Measurements from ENCODE around the gene TMEM14B. TPM values are rescaled to one million over a fixed set of nuclear protein-coding genes. Genes with fewer than 3 reads are reported as not detected.
A peak's percentile ranks its signal among the peaks of the same experiment; 100 is the strongest.

TMEM14B gene
- total RNA-seq, 1 experiment from 2014 or later, result 168 TPM

DNA sequence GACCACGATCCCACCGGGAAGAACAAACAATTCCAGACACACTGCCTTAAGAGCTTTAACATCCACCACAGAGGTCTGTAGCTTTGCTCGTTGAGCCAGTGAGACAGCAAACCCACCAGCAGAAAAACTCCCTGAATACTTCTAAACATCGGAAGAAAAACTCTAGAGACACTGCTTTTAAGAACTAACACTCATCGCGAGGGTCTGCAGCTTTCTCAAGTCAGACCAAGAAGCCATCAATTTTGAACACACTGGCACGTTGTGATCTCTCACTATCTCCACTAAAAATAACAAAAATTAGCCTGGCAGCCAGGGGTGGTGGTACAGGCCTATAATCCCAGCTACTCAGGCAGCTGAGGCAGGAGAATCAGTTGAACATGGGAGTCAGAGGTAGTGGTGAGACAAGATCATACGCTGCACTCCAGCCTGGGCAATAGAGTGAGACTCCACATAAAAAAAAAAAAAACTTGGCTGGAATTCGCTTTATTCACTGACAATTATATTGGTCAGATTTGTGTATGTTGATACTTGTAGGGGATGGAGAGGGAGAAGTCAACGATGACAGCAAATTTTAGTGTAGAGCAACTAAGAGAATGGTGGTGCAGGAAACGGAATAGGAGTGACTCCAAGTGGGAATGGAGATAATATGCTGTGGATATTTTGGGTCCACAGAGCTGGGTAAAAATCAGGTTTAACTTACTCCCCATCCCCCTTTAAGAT lies 25.6 kb upstream of the TMEM14B start:
- Histone ChIP-seq H3K4me3 (peak overlapping the region; percentile 96), H3K4me2 (peak overlapping the region; percentile 90), H3F3A (ENCODE audit: insufficient read depth, low read depth) (peaks cover 10% of the 10 kb centered on the region; the same call in 1 of the 2 replicates), H3K27ac (peak overlapping the region; percentile 85), H4K20me1 (ENCODE audit: insufficient read depth) (no peaks in the 10 kb centered on the region), H2AFZ (peak overlapping the region; percentile 76), H3K4me1 (replicated peaks; ENCODE audit: insufficient read depth) (0 out of 2 replicates have a peak, but pooled peaks cover 10% of the 10 kb centered on the region), H3K79me2 (ENCODE audit: low read depth) (peaks cover 14% of the 10 kb centered on the region), H3K27me3 (ENCODE audit: insufficient read depth, low read depth) (no peaks in the 10 kb centered on the region), H3K36me3 (ENCODE audit: low read depth) (no peaks in the 10 kb centered on the region), H3K9me2 (ENCODE audit: insufficient read depth) (no peaks in the 10 kb centered on the region), H3K9me3 (ENCODE audit: insufficient read depth, low read depth) (no peaks in the 10 kb centered on the region)
- POLR2A ChIA-PET (ENCODE audit: unreplicated experiment), result interaction anchor here (0.5 to 1.2 kb wide), 12 partner anchors 11 to 288 kb away, joined by 3 to 15 read pairs (median 4); partner anchors contain the start of genes C6orf52, MAK, PAK1IP1 and TMEM14B
- TF ChIP-seq CTCF (conservative IDR thresholded peaks at IDR 0.05) (no peak), EZH2 (IDR thresholded peaks at IDR 0.05; ENCODE audit: low read depth) (no peak)
- BruUV-seq (replicated peaks), result TSS peak; percentile 35
- intact Hi-C loops (cut with micrococcal nuclease; ENCODE audit: unreplicated experiment), result loop anchor here (1.0 to 10.0 kb wide), 4 partner anchors 25 to 207 kb away; partner anchors contain the start of genes C6orf52, PAK1IP1 and TMEM14B
- CTCF ChIA-PET, result interaction anchor here (0.5 to 1.2 kb wide), 4 partner anchors 22 to 220 kb away, joined by 4 to 7 read pairs (median 6); partner anchors contain the start of gene TMEM14B
- DNase-seq, result no peak

- BruUV-seq (replicated peaks), result no TSS peak
Measured at GRCh38 chr6:10722570-10722819, 25.1 kb upstream of the TMEM14B start.

More at GRCh38 chr6:10722570-10722819, 25.1 kb upstream of the TMEM14B start:
- Histone ChIP-seq H3K4me3 (peak overlapping the region; percentile 96), H3K27me3 (ENCODE audit: insufficient read depth, low read depth) (no peaks in the 10 kb centered on the region), H3K79me2 (ENCODE audit: low read depth) (peaks cover 14% of the 10 kb centered on the region), H3F3A (ENCODE audit: insufficient read depth, low read depth) (peaks cover 10% of the 10 kb centered on the region; the same call in 1 of the 2 replicates), H3K9me2 (ENCODE audit: insufficient read depth) (no peaks in the 10 kb centered on the region), H3K36me3 (ENCODE audit: low read depth) (no peaks in the 10 kb centered on the region), H3K4me1 (replicated peaks; ENCODE audit: insufficient read depth) (0 out of 2 replicates have a peak, but pooled peaks cover 10% of the 10 kb centered on the region), H3K9me3 (ENCODE audit: insufficient read depth, low read depth) (no peaks in the 10 kb centered on the region), H4K20me1 (ENCODE audit: insufficient read depth) (no peaks in the 10 kb centered on the region), H3K27ac (peak overlapping the region; percentile 85), H3K4me2 (peak overlapping the region; percentile 90), H2AFZ (peak overlapping the region; percentile 76)
- DNase-seq, result no peak
- intact Hi-C loops (cut with micrococcal nuclease; ENCODE audit: unreplicated experiment), result loop anchor here (1.0 to 10.0 kb wide), 4 partner anchors 25 to 208 kb away; partner anchors contain the start of genes C6orf52, PAK1IP1 and TMEM14B
- ChIA-PET POLR2A (ENCODE audit: unreplicated experiment) (interaction anchor here (0.5 to 1.2 kb wide), 10 partner anchors 11 to 288 kb away, joined by 3 to 15 read pairs (median 4); partner anchors contain the start of genes C6orf52, MAK, PAK1IP1 and TMEM14B), CTCF (interaction anchor here (0.5 to 1.2 kb wide), 2 partner anchors 23 to 25 kb away, joined by 4 to 7 read pairs; partner anchors contain the start of gene TMEM14B)
- TF ChIP-seq CTCF (conservative IDR thresholded peaks at IDR 0.05), result no peak
- no peak for TF ChIP-seq EZH2 (IDR thresholded peaks at IDR 0.05; ENCODE audit: low read depth)

All from PC-9 (cell line).